ENCODE results near the gene PRKX.
"Not testable (repeated sequence)": the region's sequence is repeated elsewhere in the genome, so short reads cannot be mapped to it uniquely, and the experiment has no call there.

Gene PRKX

DNA sequence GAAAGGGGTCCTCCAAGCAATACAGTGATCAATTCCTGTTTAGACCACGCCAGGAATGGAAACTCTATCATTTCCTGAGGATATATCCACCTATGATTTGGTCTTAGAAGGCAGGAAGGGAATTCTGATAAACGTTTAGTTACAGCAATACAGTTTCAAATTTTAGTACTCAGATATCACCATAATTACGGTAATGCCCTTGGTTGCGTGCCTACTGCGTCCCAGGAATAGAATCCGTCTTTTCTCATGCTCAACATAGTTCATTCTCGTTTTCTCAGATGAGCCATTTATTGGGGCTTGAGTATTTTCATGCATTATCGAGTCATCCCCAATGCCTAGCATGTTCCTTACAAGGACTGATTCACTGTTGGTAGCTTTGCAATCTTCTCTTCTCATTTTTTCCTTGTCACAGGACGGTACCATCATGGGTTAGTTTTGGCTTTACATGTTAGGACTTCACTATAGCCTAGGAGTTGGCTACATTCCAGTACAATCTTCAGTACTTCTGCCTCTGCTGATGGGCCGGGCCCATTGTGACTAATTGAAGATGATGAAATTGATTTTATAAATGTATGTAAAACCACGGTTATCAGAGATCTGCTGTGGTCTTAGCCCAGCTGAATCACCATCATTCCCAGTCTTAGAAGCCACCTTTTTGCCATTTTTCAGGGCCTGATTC is 4.4 kb upstream of the PRKX start:
- Histone ChIP-seq H3K36me3 (ENCODE audit: insufficient read depth, low read length) (no peaks in the 10 kb centered on the region; the same call in 1 of the 2 replicates), H3K9ac (ENCODE audit: low read depth, low read length) (no peak overlapping the region), H3K4me1 (ENCODE audit: insufficient read depth, low read length) (no peaks in the 10 kb centered on the region), H3K9me3 (ENCODE audit: control insufficient read depth, insufficient read depth, low read length) (no peaks in the 10 kb centered on the region; the same call in 1 of the 2 replicates)

DNA sequence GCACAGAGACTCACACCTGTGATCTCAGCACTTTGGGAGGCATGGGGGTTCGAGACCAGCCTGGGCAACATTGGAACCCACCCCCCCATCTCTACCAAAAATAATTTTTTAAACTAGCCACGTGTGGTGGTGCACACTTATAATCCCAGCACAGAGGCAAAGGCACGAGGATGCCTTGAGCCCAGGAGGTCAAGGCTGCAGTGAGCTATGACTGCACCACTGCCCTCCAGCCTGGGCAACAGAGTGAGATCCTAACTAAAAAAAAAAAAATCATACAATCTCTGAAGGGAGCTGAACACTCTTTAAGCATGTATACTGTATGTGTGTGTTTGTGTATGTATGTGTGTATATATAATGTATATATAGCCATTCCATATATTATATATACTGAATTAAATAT is 2.5 kb upstream of the PRKX start:
- Histone ChIP-seq H3K9ac (ENCODE audit: low read depth, low read length) (no peak overlapping the region), H3K36me3 (ENCODE audit: insufficient read depth, low read length) (no peaks in the 10 kb centered on the region; the same call in 1 of the 2 replicates), H3K4me1 (ENCODE audit: insufficient read depth, low read length) (no peaks in the 10 kb centered on the region), H3K9me3 (ENCODE audit: control insufficient read depth, insufficient read depth, low read length) (no peaks in the 10 kb centered on the region; the same call in 1 of the 2 replicates)

DNA sequence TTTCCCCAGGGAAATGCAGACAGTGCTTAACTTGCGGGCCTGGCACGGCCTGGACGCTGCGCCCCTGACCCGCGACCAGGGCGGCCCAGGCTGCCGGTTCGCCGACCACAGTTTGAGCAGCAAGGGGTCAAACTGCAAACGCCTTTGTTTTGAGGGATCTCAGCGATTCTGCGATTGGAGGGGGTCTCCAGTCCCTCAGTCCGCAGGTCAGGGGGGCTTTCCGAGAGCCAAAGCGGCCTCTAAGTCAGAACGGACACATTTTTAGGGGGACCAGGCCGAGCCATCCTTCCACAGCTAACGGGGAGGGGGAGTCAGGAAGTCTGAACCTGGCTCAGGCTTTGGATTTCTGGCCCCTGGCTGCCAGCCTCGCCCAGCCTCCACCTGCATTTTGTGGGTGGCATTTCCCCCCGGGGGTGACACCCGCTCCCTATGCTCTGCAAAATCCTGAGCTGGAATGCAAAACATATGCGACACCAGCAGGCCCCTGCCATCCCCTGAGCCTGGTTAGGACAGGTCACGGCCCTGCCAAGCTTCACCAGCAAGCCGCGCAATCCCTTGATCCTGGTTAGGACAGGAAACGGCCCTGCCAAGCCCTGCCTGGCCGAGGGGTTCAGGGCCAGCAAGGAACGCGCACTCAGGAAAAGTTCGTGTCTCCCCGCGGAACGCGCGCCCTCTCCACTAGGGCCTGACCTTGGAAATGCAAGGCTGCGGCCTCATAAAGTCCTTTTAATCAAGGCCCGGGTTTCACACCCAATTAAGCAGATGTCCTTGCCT is 1.4 kb upstream of the PRKX start:
- H3K9me3 ChIP-seq (ENCODE audit: control insufficient read depth, insufficient read depth, low read length); H3K36me3 ChIP-seq (ENCODE audit: insufficient read depth, low read length); H3K4me1 ChIP-seq (ENCODE audit: insufficient read depth, low read length): not testable (repeated sequence)
- H3K9ac ChIP-seq (ENCODE audit: low read depth, low read length): peak overlapping the region; percentile 68

DNA sequence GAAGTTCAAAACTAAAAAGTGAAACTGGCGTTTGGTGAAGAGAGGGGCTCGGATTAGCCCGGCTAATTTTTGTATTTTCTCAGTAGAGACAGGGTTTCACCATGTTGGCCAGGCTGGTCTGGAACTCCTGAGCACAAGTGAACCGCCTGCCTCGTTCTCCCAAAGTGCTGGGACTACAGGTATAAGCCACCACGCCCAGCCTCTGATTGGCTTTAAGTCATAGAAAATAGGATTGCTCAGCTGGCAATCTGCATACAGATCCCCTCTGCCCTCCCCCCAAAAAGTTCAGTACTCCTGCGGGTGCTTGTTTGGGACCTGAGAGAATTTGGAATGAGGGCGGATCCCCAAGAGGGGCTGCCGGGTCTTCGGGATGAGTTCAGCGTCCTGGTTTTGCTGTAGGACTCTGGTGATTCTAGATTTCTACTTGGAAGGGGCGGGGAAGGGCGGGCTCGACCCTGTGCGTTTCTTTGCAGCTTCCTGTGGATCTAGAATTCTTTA is 537 bp upstream of the PRKX start:
- Histone ChIP-seq H3K4me1 (ENCODE audit: insufficient read depth, low read length) (no peaks in the 10 kb centered on the region), H3K36me3 (ENCODE audit: insufficient read depth, low read length) (no peaks in the 10 kb centered on the region; the same call in 1 of the 2 replicates), H3K9me3 (ENCODE audit: control insufficient read depth, insufficient read depth, low read length) (no peaks in the 10 kb centered on the region; the same call in 1 of the 2 replicates), H3K9ac (ENCODE audit: low read depth, low read length) (peak overlapping the region; percentile 68)

DNA sequence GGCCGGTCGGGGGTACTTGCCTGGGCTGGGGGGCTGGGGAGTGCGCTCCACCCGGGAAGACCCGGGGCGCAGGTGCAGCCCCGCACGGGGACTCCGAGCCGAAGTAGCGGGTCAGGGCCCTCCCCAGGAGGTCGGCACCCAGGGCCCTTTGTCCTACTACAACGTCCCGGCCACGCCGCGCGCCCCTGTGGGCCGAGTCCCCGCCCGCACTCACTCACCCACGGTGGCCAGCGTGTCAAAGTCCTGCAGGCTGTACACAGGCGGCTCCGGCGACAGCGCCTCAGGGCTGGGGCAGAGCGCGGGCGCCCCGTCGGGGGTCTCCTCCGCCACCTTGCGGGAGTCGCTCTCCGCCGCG is 602 bp downstream of the PRKX start:
- Histone ChIP-seq H3K9ac (ENCODE audit: low read depth, low read length) (peak overlapping the region; percentile 67), H3K36me3 (ENCODE audit: insufficient read depth, low read length) (no peaks in the 10 kb centered on the region; the same call in 1 of the 2 replicates), H3K9me3 (ENCODE audit: control insufficient read depth, insufficient read depth, low read length) (no peaks in the 10 kb centered on the region), H3K4me1 (ENCODE audit: insufficient read depth, low read length) (no peaks in the 10 kb centered on the region)

DNA sequence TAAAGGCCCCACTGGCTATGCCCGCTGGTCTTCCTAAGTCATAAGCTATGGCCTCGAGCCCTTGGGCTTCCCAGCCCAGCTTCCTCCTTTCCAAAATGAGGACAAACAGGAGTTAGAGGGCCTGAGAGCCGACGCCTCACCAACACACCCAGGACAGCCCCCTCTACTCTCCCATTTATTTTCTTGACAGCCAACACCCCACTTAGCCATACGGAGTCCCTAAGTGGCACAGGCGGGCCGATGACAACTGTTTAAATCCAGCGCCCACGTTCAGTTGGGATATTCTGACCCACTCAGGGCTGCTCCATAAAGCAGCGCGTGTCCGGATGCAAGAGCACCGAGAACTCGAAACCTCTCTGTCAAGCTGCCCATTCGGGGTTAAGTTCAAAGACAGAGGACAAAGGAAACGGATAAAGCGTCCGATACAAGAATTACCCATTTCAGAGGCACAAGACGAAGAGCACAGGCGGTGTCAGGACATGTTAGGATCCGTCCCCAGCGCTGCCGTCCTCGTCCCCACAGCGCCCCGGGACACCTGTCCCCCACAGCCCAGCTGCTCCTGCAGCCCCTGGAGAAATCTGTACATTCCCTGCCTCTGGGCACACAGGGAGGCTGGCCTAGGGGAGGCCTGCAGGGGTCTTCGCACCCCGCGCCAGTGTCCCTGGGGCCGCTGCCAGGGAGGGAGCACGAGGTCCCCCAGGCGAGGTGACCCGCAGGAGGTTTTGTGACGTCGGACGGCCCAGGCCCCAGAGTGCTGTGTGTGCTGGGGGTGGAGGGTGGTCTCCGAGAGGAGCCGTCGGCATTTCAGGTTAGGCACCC is 1.2 kb downstream of the PRKX start:
- Histone ChIP-seq H3K9ac (ENCODE audit: low read depth, low read length) (peak overlapping the region; percentile 67), H3K36me3 (ENCODE audit: insufficient read depth, low read length) (no peaks in the 10 kb centered on the region; the same call in 1 of the 2 replicates), H3K4me1 (ENCODE audit: insufficient read depth, low read length) (no peaks in the 10 kb centered on the region), H3K9me3 (ENCODE audit: control insufficient read depth, insufficient read depth, low read length) (no peaks in the 10 kb centered on the region)

DNA sequence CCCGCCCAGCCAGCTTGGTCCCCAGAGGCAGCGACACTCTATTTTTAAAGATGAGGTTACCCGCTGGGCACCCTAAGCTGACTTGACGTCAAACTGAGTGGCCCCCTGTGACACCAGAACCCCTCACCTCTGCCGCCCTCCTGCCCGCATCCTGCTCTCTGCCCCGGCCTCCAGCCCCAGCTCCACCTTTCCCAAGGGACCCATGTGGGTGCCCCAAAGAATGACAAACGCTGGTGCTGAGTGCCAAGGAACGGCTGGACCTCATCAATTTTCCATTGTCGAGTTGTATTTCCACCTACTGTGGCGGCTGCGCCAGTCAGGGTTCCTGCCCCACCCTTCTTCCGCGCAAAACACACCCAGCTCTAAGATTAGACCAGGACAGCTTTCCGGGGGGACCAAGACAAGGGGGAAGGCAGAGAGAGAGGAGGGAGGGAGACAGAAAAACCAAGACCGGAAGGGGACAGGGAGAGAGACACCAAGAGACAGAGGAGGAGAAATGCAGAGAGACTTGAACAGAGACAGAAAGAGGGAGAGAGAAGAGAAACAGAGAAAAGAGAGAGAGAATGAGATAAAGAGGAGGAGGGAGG is 2.0 kb downstream of the PRKX start:
- Histone ChIP-seq H3K36me3 (ENCODE audit: insufficient read depth, low read length) (no peaks in the 10 kb centered on the region), H3K4me1 (ENCODE audit: insufficient read depth, low read length) (no peaks in the 10 kb centered on the region), H3K9me3 (ENCODE audit: control insufficient read depth, insufficient read depth, low read length) (no peaks in the 10 kb centered on the region), H3K9ac (ENCODE audit: low read depth, low read length) (peak overlapping the region; percentile 67; the same call in 1 of the 2 replicates)

DNA sequence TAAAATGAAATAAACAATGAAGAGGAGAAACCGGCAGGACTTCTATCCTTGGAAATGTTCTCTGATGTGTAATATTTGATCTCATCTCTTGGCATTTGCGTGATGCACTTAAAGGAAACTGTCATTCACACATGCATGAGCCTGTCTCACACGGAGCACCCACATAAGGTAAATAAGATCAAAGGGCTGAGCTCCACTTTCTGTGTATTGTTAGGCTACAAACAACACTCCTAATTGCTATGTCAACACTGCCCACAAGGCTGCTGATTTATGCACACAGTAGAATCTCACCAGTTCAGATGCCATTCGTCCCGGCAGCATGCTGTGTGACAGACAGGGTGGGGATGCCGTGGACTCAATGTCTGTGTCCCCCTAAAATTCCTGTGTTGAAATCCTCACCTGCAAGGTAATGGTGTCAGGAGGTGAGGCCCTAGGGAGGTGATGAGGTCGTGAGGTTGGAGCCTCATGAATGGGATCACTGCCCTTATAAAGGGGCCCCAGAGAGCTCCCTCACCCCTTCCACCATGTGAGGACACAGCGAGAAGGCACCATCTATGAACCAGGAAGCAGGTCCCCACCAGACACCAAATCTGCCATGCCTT is 5.7 kb downstream of the PRKX start:
- not testable (repeated sequence) for H3K4me1 ChIP-seq (ENCODE audit: insufficient read depth, low read length); H3K36me3 ChIP-seq (ENCODE audit: insufficient read depth, low read length); H3K9me3 ChIP-seq (ENCODE audit: control insufficient read depth, insufficient read depth, low read length); H3K9ac ChIP-seq (ENCODE audit: low read depth, low read length)

DNA sequence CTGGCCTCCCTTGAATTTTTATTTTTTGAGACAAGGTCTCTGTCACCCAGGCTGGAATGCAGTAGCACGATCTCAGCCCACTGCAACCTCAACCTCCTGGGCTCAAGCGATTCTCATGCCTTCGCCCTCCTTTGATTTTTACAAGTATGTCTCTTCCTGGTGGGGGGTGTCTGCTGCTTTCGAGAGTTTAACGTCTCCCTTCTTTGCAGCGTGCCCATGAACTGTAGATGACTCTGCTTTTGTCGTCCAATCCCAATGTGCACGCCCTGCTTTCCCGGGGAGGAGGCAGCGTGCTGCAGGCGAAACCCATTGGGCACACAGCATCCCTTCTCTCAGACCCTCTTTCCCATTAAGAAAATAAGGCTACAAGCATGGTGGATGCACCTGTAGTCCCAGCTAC is 7.0 kb downstream of the PRKX start:
- Histone ChIP-seq H3K9ac (ENCODE audit: low read depth, low read length) (no peak overlapping the region), H3K9me3 (ENCODE audit: control insufficient read depth, insufficient read depth, low read length) (no peaks in the 10 kb centered on the region), H3K4me1 (ENCODE audit: insufficient read depth, low read length) (peaks cover 4% of the 10 kb centered on the region; the same call in 1 of the 2 replicates), H3K36me3 (ENCODE audit: insufficient read depth, low read length) (no peaks in the 10 kb centered on the region)

DNA sequence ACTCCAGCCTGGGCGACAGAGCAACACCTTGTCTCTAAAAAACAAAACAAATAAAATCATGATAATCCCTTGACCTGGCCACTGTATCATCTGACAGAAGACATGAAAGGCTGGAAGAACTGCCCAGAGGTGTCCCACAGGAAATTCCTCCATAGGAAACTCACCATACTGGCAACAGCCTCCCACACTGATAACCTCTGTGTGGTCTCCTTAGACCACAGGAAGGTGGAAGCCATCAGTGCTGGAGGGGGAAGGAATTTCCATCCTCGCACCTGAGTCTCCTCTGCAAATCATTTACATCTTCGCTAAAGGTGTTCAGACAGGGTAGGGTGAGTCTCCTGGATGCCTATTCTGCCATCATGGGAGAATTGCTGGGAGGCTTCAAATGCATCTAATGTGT is 10.2 kb downstream of the PRKX start:
- not testable (repeated sequence) for H3K36me3 ChIP-seq (ENCODE audit: insufficient read depth, low read length); H3K9ac ChIP-seq (ENCODE audit: low read depth, low read length); H3K4me1 ChIP-seq (ENCODE audit: insufficient read depth, low read length); H3K9me3 ChIP-seq (ENCODE audit: control insufficient read depth, insufficient read depth, low read length)

DNA sequence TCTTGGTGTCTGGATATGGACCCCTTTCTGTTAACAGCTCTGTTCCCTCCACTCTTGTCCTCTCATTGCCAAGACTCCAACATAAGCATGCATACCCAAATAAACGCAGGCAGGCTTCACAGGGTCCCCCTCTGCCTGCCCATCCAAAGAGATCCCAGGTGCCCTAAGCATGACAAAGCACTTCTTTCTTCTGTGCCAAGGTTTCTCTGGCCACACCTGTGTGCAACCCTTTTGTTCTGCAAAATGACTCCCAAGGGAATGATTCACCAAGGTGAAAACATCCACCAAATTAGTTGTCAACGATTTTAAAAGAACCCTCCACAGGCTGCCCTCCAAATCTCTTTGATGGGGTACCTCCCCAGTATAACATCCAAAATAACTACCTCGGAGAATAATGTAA is 11.4 kb downstream of the PRKX start:
- H3K4me1 ChIP-seq (ENCODE audit: insufficient read depth, low read length): peaks cover 13% of the 10 kb centered on the region; the same call in 1 of the 2 replicates
- not testable (repeated sequence) for H3K36me3 ChIP-seq (ENCODE audit: insufficient read depth, low read length); H3K9ac ChIP-seq (ENCODE audit: low read depth, low read length); H3K9me3 ChIP-seq (ENCODE audit: control insufficient read depth, insufficient read depth, low read length)

DNA sequence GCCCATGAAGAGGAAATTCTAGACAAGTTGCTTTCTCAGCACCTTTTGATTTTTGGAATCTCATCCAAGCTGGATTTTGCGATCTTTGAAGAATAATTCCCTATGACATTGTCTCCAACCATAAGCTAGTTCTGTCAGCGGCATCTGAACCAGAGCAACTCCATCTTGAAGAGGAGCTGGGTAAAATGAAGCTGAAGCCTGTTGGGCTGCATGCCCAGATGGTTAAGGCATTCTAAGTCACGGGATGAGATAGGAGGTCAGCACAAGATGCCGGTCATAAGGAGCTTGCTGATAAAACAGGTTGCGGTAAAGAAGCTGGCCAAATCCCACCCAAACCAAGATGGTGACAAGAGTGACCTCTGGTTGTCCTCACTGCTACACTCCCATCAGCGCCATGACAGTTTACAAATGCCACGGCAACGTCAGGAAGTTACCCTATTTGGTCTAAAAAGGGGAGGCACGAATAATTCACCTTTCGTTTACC is 12.0 kb downstream of the PRKX start:
- H3K9ac ChIP-seq (ENCODE audit: low read depth, low read length); H3K9me3 ChIP-seq (ENCODE audit: control insufficient read depth, insufficient read depth, low read length); H3K36me3 ChIP-seq (ENCODE audit: insufficient read depth, low read length): not testable (repeated sequence)
- peaks cover 13% of the 10 kb centered on the region; the same call in 1 of the 2 replicates for H3K4me1 ChIP-seq (ENCODE audit: insufficient read depth, low read length)

DNA sequence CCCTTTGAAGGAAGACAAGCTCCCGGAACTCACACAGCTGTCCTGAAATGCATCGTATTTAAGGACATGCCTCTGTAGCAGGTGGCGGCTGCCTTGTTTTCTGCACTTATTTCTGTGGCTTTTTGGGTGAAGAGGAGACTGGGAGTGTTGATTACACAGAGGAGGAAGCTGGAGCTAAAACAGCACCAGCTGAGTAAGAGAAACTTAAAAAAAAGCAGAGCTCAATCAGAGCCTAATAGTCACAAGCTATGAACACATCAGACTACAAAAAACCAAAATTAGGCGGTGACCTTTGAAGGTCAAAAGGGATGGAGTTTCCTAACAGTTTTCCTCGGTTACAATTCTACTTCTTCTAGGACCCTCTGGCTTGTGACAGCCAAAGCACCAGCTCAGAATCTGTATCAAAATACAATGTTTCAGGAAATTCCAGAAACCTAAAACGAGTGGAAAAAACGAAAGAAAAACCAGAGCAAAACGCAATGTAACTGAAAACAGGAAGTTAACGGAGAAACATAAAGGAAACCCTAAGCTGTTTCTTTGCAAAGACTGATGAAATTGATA is 13.5 kb downstream of the PRKX start:
- H3K4me1 ChIP-seq (ENCODE audit: insufficient read depth, low read length): peaks cover 13% of the 10 kb centered on the region; the same call in 1 of the 2 replicates
- no peak overlapping the region for H3K9ac ChIP-seq (ENCODE audit: low read depth, low read length)

More for the DNA sequence above, 13.5 kb downstream of the PRKX start:
- no peaks in the 10 kb centered on the region for H3K9me3 ChIP-seq (ENCODE audit: control insufficient read depth, insufficient read depth, low read length)
- H3K36me3 ChIP-seq (ENCODE audit: insufficient read depth, low read length): no peaks in the 10 kb centered on the region

All from ES-I3 (cell line).